A549 (cell line): ENCODE results near the gene FOXP3.

Source experiments
- FOSL2 ChIP-seq, 2 experiments: fragments of 450-650 bp in 1 of 2; fragments of >200 bp in 1 of 2; sonication (Bioruptor Twin) in 1 of 2; formaldehyde crosslinking; IDR thresholded peaks; 2 replicates each; pipeline versions ENCODE4 v1.5.0 to v1.6.1; 2016 to 2020; ENCODE audit warnings: mild to moderate bottlenecking in 1 of 2, moderate library complexity in 1 of 2
- HDAC2 ChIP-seq: fragments of 200-600 bp; sonication (generic); IDR thresholded peaks from 2 replicates; pipeline ENCODE4 v1.6.1; 2016
- MAFK ChIP-seq: fragments of 450-650 bp; IDR thresholded peaks from 2 replicates; pipeline ENCODE4 v1.6.1; 2014; ENCODE audit not compliant: partially characterized antibody
- NFE2L2 ChIP-seq: fragments of 150-350 bp; conservative IDR thresholded peaks from 2 replicates; pipeline ENCODE4 v1.6.1; 2014; ENCODE audit warnings: low read length
- POLR2A ChIP-seq: IDR thresholded peaks from 2 replicates; pipeline ENCODE4 v1.6.1; 2012; ENCODE audit warnings: mild to moderate bottlenecking, low read length
- POLR2AphosphoS2 ChIP-seq: conservative IDR thresholded peaks from 2 replicates; pipeline ENCODE4 v1.6.1; 2012; ENCODE audit warnings: low read length, improper control_type of control experiment, inconsistent platforms
- RAD21 ChIP-seq, 2 experiments: fragments of >200 bp in 1 of 2; sonication (Bioruptor Twin) in 1 of 2; formaldehyde crosslinking in 1 of 2; IDR thresholded peaks in 1 of 2; conservative IDR thresholded peaks in 1 of 2; 2 replicates in 1 of 2; 3 replicates in 1 of 2; pipeline ENCODE4 v1.6.1; 2012 to 2018; ENCODE audit warnings: inconsistent platforms in 1 of 2
- TFCP2L1 ChIP-seq: fragments of 250-450 bp; sonication (Bioruptor Pico); IDR thresholded peaks from 2 replicates; pipeline ENCODE4 v1.5.0; 2021; ENCODE audit warnings: mild to moderate bottlenecking
- TP53 ChIP-seq: fragments of 250-450 bp; sonication (Bioruptor Pico); IDR thresholded peaks from 2 replicates; pipeline ENCODE4 v1.5.0; 2021; ENCODE audit warnings: mild to moderate bottlenecking, moderate library complexity
- TF ChIP-seq, protein P1 (sequence below): fragments of >200 bp; sonication (Bioruptor Twin); formaldehyde crosslinking; IDR thresholded peaks from 3 replicates; pipeline ENCODE4 v1.5.1; 2016
- TF ChIP-seq, protein P2 (sequence below): IDR thresholded peaks from 2 replicates; pipeline ENCODE4 v1.6.1; 2012
- TF ChIP-seq, protein P3 (sequence below): fragments of 150-350 bp; IDR thresholded peaks from 2 replicates; pipeline ENCODE4 v1.6.1; 2014; ENCODE audit warnings: low read depth, mild to moderate bottlenecking, low read length

DNA sequence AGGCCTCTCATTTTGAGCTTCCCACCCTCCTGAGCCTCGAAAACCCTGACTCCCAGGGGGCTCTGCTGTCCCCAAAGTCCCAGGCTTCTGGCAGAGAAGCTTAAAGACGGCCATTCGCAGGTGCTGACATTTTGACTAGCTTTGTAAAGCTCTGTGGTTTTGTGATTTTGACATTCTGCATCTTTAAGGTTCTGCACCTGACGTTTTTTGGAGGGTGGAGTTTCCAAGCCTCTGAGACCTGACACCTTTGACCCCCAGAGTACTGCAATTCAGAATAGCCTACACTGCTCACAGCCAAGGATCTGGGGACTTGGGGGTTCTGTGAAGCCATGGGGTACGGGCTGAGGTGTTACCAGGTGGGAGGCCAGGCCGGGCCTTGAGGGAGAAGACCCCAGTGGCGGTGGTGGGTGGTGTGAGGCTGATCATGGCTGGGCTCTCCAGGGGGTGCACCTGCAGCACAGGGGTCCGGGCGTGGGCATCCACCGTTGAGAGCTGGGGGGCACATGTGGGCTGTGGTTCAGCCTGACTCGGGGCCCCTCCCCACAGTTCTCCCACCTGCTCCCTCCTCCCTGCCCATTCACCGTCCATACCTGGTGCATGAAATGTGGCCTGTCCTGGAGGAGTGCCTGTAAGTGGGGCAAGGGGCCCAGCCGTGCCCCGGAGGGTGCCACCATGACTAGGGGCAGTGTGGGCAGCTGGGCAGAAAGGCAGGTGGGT is 7.3 kb downstream of the FOXP3 start:
- TF ChIP-seq, protein P1, sequence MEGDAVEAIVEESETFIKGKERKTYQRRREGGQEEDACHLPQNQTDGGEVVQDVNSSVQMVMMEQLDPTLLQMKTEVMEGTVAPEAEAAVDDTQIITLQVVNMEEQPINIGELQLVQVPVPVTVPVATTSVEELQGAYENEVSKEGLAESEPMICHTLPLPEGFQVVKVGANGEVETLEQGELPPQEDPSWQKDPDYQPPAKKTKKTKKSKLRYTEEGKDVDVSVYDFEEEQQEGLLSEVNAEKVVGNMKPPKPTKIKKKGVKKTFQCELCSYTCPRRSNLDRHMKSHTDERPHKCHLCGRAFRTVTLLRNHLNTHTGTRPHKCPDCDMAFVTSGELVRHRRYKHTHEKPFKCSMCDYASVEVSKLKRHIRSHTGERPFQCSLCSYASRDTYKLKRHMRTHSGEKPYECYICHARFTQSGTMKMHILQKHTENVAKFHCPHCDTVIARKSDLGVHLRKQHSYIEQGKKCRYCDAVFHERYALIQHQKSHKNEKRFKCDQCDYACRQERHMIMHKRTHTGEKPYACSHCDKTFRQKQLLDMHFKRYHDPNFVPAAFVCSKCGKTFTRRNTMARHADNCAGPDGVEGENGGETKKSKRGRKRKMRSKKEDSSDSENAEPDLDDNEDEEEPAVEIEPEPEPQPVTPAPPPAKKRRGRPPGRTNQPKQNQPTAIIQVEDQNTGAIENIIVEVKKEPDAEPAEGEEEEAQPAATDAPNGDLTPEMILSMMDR, result no peak
- no peak for TF ChIP-seq POLR2A
- no peak for TF ChIP-seq TP53 (CRISPR knock-in tag)
- TF ChIP-seq POLR2AphosphoS2, result no peak
- TF ChIP-seq HDAC2, result no peak
- TF ChIP-seq FOSL2 (IDR thresholded peaks at IDR 0.05), result no peak
- TF ChIP-seq FOSL2 (CRISPR knock-in tag; IDR thresholded peaks at IDR 0.05), result no peak
- no peak for TF ChIP-seq NFE2L2
- TF ChIP-seq, protein P2, sequence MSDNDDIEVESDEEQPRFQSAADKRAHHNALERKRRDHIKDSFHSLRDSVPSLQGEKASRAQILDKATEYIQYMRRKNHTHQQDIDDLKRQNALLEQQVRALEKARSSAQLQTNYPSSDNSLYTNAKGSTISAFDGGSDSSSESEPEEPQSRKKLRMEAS, result no peak
- TF ChIP-seq MAFK, result no peak
- no peak for TF ChIP-seq RAD21 (conservative IDR thresholded peaks at IDR 0.05 in 1 of 2, IDR thresholded peaks at IDR 0.05 in 1 of 2)
- TF ChIP-seq TFCP2L1 (CRISPR knock-in tag), result no peak
- TF ChIP-seq, protein P3, sequence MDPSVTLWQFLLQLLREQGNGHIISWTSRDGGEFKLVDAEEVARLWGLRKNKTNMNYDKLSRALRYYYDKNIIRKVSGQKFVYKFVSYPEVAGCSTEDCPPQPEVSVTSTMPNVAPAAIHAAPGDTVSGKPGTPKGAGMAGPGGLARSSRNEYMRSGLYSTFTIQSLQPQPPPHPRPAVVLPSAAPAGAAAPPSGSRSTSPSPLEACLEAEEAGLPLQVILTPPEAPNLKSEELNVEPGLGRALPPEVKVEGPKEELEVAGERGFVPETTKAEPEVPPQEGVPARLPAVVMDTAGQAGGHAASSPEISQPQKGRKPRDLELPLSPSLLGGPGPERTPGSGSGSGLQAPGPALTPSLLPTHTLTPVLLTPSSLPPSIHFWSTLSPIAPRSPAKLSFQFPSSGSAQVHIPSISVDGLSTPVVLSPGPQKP, result no peak
